Measurements from ENCODE around the gene TIMP1.

The TIMP1 gene

GRCh38 chrX:47608130-47608810 is 26.0 kb downstream of the TIMP1 start:
- DNase-seq: no peak

GRCh38 chrX:47610511-47610910 is 28.3 kb downstream of the TIMP1 start:
- no peak for DNase-seq

- DNase-seq: no peak
Observed at GRCh38 chrX:47611489-47611888, 29.3 kb downstream of the TIMP1 start.

GRCh38 chrX:47611926-47612325 is 29.7 kb downstream of the TIMP1 start:
- DNase-seq: no peak

- DNase-seq: no peak
Observed at GRCh38 chrX:47612418-47612817, 30.2 kb downstream of the TIMP1 start.

GRCh38 chrX:47613082-47613481 is 30.8 kb downstream of the TIMP1 start:
- DNase-seq: no peak

- DNase-seq: no peak
Observed at GRCh38 chrX:47614618-47615017, 32.4 kb downstream of the TIMP1 start.

GRCh38 chrX:47618923-47619485 is 36.8 kb downstream of the TIMP1 start:
- no peak for DNase-seq

- peak; percentile 49 to 80 (median 72) for DNase-seq
Observed at GRCh38 chrX:47619486-47620302, 37.5 kb downstream of the TIMP1 start, which contains the start of gene SYN1. SYN1 (minus strand) TSS chrX:47619857; CDS start chrX:47619728, 129 bp downstream.

- no peak for DNase-seq
Observed at GRCh38 chrX:47620303-47620685, 38.1 kb downstream of the TIMP1 start.

GRCh38 chrX:47621851-47622250 is 39.6 kb downstream of the TIMP1 start:
- DNase-seq: no peak

- DNase-seq: peak; percentile 25 to 78 (median 54)
Observed at GRCh38 chrX:47623540-47624027, 41.3 kb downstream of the TIMP1 start.

GRCh38 chrX:47625365-47625764 is 43.1 kb downstream of the TIMP1 start:
- DNase-seq: no peak

GRCh38 chrX:47628982-47629381 is 46.7 kb downstream of the TIMP1 start:
- DNase-seq: no peak

- DNase-seq: peak in 3 of 6 experiments; percentile 3 to 36 (median 25)
Observed at GRCh38 chrX:47629419-47630200, 47.4 kb downstream of the TIMP1 start, which contains the start of gene CFP. CFP (minus strand) TSS chrX:47629930; CDS start chrX:47629844, 86 bp downstream.

- DNase-seq: no peak
Observed at GRCh38 chrX:47631676-47632075, 49.4 kb downstream of the TIMP1 start.

- no peak for DNase-seq
Observed at GRCh38 chrX:47632666-47633065, 50.4 kb downstream of the TIMP1 start.

GRCh38 chrX:47633689-47634590 is 51.7 kb downstream of the TIMP1 start:
- no peak for DNase-seq

GRCh38 chrX:47634871-47635575 is 52.8 kb downstream of the TIMP1 start:
- no peak for DNase-seq

Measured in stimulated activated naive CD4-positive, alpha-beta T cell (primary cell).